Epithelial cell of prostate (primary cell): ENCODE results near the gene ABHD3.
"Not testable (repeated sequence)": the region's sequence is repeated elsewhere in the genome, so short reads cannot be mapped to it uniquely, and the experiment has no call there.

Source experiments
- DNase-seq: peaks from one replicate; pipeline ENCODE4 v3.0.0-alpha.2; 2011; ENCODE audit warnings: low read depth, low spot score
- H3K27ac ChIP-seq: fragments of 450-650 bp; 2 replicates; pipeline ENCODE4 v1.5.1; 2017; ENCODE audit warnings: mild to moderate bottlenecking

ABHD3 gene, protein sequence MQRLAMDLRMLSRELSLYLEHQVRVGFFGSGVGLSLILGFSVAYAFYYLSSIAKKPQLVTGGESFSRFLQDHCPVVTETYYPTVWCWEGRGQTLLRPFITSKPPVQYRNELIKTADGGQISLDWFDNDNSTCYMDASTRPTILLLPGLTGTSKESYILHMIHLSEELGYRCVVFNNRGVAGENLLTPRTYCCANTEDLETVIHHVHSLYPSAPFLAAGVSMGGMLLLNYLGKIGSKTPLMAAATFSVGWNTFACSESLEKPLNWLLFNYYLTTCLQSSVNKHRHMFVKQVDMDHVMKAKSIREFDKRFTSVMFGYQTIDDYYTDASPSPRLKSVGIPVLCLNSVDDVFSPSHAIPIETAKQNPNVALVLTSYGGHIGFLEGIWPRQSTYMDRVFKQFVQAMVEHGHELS

DNA sequence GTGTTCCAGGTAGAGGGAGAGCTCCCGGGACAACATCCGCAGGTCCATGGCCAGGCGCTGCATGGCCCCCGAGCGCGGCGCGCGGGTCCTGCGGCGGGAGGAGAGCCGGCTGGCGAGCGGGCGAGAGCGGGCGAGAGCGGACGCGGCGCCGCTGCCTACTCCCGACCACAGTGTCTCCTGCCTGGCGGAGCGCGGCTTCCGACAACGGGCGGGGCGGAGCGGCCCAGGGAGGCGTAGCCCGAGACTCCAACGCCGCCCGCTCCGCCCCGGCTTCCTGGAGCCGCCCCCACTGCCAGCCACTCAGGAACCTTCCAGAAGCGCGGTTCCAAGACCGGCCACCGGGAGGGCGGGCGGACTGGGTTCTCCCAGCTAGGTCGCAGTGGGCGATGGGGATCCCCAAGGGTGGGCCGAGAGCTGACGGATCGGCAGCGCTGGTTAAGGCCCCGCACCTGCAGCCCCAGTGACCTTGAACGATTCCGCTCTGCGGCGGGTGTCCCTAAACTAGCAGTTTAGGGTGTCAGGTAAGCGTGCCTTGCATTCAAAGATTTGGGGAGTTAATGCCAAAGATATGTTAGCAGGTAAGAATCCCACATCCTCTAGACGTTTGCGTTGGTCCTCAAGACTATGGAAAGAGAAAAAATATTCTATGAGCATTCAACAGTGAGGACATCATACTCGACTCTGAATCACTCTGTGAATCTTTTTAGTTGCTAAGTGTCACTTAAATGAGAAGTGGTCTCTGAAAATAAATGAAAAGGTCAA lies at the start of gene ABHD3:
ABHD3 (minus strand) TSS at position 172 of the 762 bp plus-strand sequence; CDS start at position 63, 109 bp downstream.
- DNase-seq: peak; percentile 66
- peak within 1 kb of the TSS; percentile 85 for H3K27ac ChIP-seq

DNA sequence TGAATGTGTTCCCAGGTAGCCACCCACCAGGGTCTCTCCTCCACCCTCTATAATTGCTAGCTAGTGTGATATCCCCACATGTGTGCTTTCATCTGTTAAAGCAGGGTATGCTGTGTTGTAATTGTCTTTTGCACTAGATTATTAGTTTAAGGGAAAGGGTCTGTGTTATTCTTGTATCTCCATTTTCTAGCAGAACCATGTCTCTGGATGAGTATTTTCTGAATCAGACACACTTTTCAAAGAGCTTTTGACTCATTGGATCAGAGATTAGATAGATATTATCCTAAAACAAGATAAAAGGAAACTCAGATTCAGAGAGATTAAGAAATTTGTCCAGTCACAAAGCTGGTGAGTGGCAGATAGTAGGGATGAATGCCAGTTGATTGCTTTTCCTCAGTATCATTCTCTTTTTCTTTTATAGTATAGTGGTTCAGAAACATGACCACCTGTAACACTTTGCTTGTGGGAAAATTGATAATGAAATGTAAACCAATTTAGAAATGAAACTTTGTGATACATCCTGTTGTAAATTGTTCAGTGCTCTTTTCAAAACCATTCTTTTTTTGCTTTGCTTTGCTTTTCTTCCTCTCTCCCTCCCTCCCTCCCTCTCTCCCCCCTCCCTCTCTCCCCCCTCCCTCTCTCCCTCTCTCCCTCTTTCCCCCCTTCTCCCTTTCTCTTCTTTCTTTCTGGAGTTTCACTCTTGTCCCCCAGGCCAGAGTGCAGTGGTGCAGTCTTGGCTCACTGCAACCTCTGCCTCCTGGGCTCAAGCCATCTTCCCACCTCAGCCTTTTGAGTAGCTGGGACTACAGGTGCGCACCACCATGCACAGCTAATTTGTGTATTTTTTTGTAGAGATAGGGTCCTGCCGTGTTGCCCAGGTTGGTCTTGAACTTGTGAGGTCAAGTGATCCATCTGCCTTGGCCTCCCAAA lies 43.5 kb upstream of the ABHD3 start:
- no peak overlapping the region for H3K27ac ChIP-seq
- DNase-seq: no peak

- DNase-seq: no peak
- H3K27ac ChIP-seq: no peak overlapping the region
These were observed 42.7 kb upstream of the ABHD3 start for GRCh38 chr18:21747268-21747667.

DNA sequence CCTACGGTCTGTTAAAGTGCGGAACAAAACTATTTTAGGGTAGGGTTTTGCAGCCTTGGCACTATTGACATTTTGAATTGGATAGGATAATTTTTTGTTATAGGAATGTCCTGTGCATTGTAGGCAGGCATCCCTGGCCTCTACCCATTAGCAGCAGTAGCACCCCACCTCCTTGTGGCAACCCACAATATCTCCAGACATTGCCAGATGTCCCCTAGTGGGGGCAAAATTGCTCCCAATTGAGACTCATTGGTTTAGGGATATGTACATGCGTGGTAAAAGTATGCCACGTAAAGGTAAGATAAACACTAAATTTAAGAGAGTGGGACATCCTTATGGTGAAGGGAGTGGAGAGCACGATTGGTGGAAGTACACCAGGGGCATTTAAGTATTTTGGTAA lies 40.7 kb upstream of the ABHD3 start:
- no peak for DNase-seq
- no peak overlapping the region for H3K27ac ChIP-seq

DNA sequence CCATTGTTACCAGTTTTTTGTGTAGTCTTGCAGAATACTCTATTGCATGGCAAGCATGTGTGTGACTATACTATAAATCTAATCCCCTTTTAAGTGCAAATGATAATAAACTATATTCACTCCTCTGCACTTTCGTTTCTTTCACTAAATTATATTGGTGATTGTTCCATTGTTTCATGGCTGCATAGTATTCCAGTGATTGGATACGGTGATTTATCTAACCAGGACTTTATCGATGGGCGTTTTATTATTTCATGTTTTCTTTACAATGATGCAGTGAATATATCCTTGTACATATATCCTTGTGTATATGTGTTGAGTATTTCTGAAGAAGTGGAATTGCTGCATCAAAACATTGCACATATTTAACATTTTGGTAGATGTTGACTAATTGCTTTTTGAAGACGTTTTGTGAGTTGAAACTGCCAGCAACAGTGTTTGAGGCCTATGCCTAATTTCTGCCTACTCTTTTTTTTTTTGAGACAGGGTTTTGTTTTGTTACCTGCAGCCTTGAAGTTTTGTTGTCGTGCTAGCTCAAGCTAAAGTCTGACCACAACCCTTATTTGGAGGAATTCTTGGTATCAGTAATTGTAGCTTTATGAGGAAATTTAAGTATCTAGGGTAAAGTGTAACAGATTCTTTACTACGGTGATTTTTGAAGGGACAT lies 38.7 kb upstream of the ABHD3 start:
- no peak for DNase-seq
- H3K27ac ChIP-seq: no peak overlapping the region

GRCh38 chr18:21742315-21742687 lies 37.7 kb upstream of the ABHD3 start:
- peak overlapping the region; percentile 86 for H3K27ac ChIP-seq
- no peak for DNase-seq

GRCh38 chr18:21741562-21742314 lies 37.2 kb upstream of the ABHD3 start:
- no peak for DNase-seq
- peak overlapping the region; percentile 86 for H3K27ac ChIP-seq

DNA sequence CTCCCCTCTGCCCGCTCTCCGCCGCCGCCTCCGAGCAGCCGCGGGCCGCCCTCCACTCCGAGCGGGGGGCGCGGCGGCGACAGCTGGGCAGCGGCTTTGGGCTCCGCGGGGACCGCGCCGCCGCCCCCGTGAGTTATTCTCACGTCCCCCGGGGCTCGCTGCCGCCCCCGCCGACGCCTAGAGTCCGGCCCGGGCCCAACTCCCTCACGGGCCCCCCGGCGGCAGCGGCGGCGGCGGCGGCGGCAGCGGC lies 36.7 kb upstream of the ABHD3 start:
- no peak for DNase-seq
- peak overlapping the region; percentile 86 for H3K27ac ChIP-seq

DNA sequence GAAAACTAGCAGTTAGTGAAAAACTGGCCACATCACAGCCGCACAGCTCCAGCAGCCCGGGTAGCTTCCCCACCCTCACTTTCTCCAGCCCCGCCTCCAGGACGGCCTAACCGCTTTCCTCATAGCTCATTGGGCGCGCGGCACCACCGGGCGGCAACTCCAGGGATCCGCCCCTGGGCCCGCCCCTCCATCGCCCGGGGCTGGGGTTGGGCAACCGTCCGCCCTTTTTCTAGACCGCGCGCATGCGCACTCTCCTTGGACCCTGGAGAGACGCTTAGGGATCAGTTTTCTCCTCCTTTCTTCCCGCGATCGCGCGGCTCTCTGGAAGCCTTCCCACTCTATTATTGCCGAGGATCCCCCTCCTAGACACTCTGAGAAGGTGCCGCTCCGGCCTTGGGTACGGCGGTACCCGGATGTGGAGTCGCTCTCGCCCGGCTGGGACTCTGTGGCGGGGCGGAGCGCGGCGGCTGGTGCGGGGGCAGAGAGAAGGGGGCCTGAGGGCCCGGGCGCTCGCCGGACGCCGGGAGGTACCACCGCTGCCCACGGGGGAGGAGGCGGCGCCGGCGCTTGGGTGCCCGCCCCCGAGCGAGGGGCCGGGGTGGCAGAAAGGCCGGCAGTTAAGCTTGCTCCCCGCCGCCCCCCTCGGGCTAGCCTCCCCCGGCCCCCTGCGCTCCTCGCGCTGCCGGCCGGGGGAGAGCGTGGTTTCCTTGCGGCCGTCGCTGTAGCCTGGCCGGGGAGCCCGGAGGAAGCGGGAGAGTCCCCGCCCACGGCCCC lies 36.2 kb upstream of the ABHD3 start, which contains the start of gene MIB1:
MIB1 (plus strand) TSS at position 255 of the 774 bp plus-strand sequence. CDS start 792 bp downstream, outside the sequence.
- DNase-seq: peak; percentile 66
- peak within 1 kb of the TSS; percentile 86 for H3K27ac ChIP-seq

- H3K27ac ChIP-seq: peak overlapping the region; percentile 86
- no peak for DNase-seq
These were observed 35.3 kb upstream of the ABHD3 start for GRCh38 chr18:21739604-21740537.

- not testable (repeated sequence) for DNase-seq
These were observed 32.4 kb upstream of the ABHD3 start for GRCh38 chr18:21736926-21737325.

DNA sequence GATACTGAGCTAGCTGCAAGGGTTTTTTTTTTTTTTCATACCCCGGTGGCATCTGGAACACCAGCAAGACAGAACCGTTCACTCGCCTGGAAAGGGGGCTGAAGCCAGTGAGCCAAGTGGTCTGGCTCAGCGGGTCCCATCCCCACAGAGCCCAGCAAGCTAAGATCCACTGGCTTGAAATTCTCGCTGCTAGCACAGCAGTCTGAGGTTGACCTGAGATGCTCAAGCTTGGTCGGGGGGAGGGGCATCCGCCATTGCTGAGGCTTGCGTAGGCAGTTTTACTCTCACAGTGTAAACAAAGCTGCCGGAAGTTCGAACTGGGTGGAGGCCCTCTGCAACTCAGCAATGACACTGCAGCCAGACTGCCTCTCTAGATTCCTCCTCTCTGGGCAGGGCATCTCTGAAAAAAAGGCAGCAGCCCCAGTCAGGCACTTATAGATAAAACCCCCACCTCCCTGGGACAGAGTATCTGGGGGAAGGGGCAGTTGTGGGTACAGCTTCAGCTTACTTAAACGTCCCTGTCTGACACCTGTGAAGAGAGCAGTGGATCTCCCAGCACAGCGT lies 31.0 kb upstream of the ABHD3 start:
- no peak for DNase-seq
- H3K27ac ChIP-seq: peak overlapping the region; percentile 52

More at GRCh38 chr18:21736926-21737325, 32.4 kb upstream of the ABHD3 start:
- H3K27ac ChIP-seq: not testable (repeated sequence)

- no peak overlapping the region for H3K27ac ChIP-seq
- no peak for DNase-seq
These were observed 28.4 kb upstream of the ABHD3 start for GRCh38 chr18:21733011-21733410.

DNA sequence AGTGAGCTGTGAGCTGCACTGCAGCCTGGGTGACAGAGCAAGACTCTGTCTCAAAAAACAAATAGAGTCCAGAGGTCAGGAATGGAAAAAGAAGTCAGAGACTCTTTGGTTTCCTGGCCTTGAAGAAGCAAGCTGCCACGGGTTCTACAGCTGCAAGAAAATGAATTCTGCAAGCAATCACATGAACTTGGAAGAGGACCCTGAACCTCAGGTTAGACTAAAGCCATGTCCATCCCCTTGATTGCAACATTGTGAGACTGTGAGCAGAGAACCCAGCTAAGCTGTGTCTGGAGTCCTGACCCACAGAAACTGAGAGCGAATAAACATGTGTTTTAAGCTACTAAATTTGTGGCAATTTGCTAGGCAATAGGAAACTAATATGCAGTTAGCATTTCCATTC lies 23.1 kb upstream of the ABHD3 start:
- no peak for DNase-seq
- H3K27ac ChIP-seq: no peak overlapping the region

GRCh38 chr18:21725201-21725600 lies 20.6 kb upstream of the ABHD3 start:
- no peak for DNase-seq
- H3K27ac ChIP-seq: no peak overlapping the region

DNA sequence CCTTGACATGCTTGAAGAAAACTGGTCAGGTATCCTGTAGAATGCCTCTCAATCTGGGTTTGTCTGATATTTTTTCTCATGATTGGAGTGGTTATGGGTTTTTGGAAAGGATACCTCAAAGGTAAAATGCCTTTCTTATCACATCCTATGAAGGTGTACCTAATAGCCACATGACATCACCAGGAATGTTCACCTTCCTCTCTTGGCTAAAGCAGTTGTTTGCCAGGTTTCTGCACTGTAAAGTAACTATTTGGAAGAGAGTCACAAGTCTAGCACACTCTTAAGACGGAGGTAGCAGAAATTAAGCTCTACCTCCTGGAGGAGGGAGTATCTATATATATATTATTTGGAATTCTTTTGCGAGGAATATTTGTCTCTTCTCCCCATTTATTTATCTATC lies 18.1 kb upstream of the ABHD3 start:
- H3K27ac ChIP-seq: no peak overlapping the region
- DNase-seq: no peak

GRCh38 chr18:21714474-21714873 lies 9.9 kb upstream of the ABHD3 start:
- H3K27ac ChIP-seq: no peak overlapping the region
- no peak for DNase-seq
